ACHN (cell line): ENCODE data around the gene PHF11.
A peak's percentile ranks its signal among the peaks of the same experiment; 100 is the strongest.
"Not testable (repeated sequence)": the region's sequence is repeated elsewhere in the genome, so short reads cannot be mapped to it uniquely, and the experiment has no call there.

Source experiments
- DNase-seq: peaks from one replicate; pipeline ENCODE4 v3.0.0-alpha.2; 2015
- in situ Hi-C: cut with HindIII; loops from 2 replicates; pipeline ENCODE4 v1.10.0; 2017; ENCODE audit warnings: low sequenced_read_pairs, low pct_ligation_motif_present, low pct_unique_long_range_greater_than_20kb

Gene PHF11

GRCh38 chr13:49494645-49495044 is 1.1 kb upstream of the PHF11 start:
- in situ Hi-C loops = no loop called here
- peak; percentile 9 for DNase-seq

GRCh38 chr13:49496837-49497236 is 1.1 kb downstream of the PHF11 start:
- in situ Hi-C loops, DNase-seq: not testable (repeated sequence)

- DNase-seq = no peak
- in situ Hi-C loops = no loop called here
Observed at GRCh38 chr13:49497272-49497671, 1.5 kb downstream of the PHF11 start.

- in situ Hi-C loops = no loop called here
- no peak for DNase-seq
Observed at GRCh38 chr13:49498206-49498605, 2.5 kb downstream of the PHF11 start.

GRCh38 chr13:49499889-49500660 is 4.3 kb downstream of the PHF11 start:
- DNase-seq = no peak
- in situ Hi-C loops = no loop called here

GRCh38 chr13:49502954-49503353 is 7.2 kb downstream of the PHF11 start:
- no peak for DNase-seq
- in situ Hi-C loops = no loop called here

GRCh38 chr13:49503951-49504350 is 8.2 kb downstream of the PHF11 start:
- in situ Hi-C loops = no loop called here
- no peak for DNase-seq

GRCh38 chr13:49512578-49512977 is 16.8 kb downstream of the PHF11 start:
- DNase-seq = no peak
- in situ Hi-C loops = no loop called here

GRCh38 chr13:49516467-49516866 is 20.7 kb downstream of the PHF11 start:
- in situ Hi-C loops = no loop called here
- DNase-seq = no peak

- in situ Hi-C loops = no loop called here
- no peak for DNase-seq
Observed at GRCh38 chr13:49517461-49517860, 21.7 kb downstream of the PHF11 start.

- in situ Hi-C loops = no loop called here
- no peak for DNase-seq
Observed at GRCh38 chr13:49521224-49521623, 25.5 kb downstream of the PHF11 start.

GRCh38 chr13:49524740-49525501 is 29.2 kb downstream of the PHF11 start:
- DNase-seq = no peak
- in situ Hi-C loops = no loop called here

- in situ Hi-C loops = no loop called here
Observed at GRCh38 chr13:49527123-49527522, 31.4 kb downstream of the PHF11 start.

GRCh38 chr13:49528161-49528560 is 32.4 kb downstream of the PHF11 start:
- no peak for DNase-seq
- in situ Hi-C loops = no loop called here

More at GRCh38 chr13:49527123-49527522, 31.4 kb downstream of the PHF11 start:
- no peak for DNase-seq

GRCh38 chr13:49530457-49530856 is 34.7 kb downstream of the PHF11 start:
- DNase-seq = no peak
- in situ Hi-C loops = no loop called here

GRCh38 chr13:49532593-49532992 is 36.8 kb downstream of the PHF11 start:
- in situ Hi-C loops = no loop called here
- peak; percentile 6 for DNase-seq

GRCh38 chr13:49533011-49533410 is 37.3 kb downstream of the PHF11 start:
- in situ Hi-C loops = no loop called here
- no peak for DNase-seq

- in situ Hi-C loops = no loop called here
- DNase-seq = no peak
Observed at GRCh38 chr13:49533591-49534269, 38.0 kb downstream of the PHF11 start.

GRCh38 chr13:49536144-49536873 is 40.6 kb downstream of the PHF11 start:
- in situ Hi-C loops = no loop called here
- DNase-seq = no peak
